ENCODE results near the gene SLC41A2. TPM values are rescaled to one million over a fixed set of nuclear protein-coding genes. Genes with fewer than 3 reads are reported as not detected.

SLC41A2 gene
- polyA plus RNA-seq, 2 of the 4 experiments (the other 2 are of a cell fraction), result 14.6 to 14.8 TPM

- FAIRE-seq (no peak), ATAC-seq (peak; percentile 30 to 72; a peak in 4 of 6 replicates), DNase-seq (ENCODE audit: low read depth in 1 of 2, low spot score in 1 of 2) (no peak)
- Histone ChIP-seq H3K4me2 (peak overlapping the region; percentile 25), H3K9me3 (no peaks in the 10 kb centered on the region), H3K27ac (no peak overlapping the region), H3K4me3 (no peak overlapping the region), H3K4me1 (peaks cover 9% of the 10 kb centered on the region)
- TF ChIP-seq RAD21 (conservative IDR thresholded peaks at IDR 0.05 in 1 of 2, IDR thresholded peaks at IDR 0.05 in 1 of 2) (no peak), HOXA7 (CRISPR knock-in tag; IDR thresholded peaks at IDR 0.05) (no peak), FOXS1 (CRISPR knock-in tag; IDR thresholded peaks at IDR 0.05) (no peak), HEYL (CRISPR knock-in tag; IDR thresholded peaks at IDR 0.05) (no peak), SMC3 (IDR thresholded peaks at IDR 0.05) (no peak), PHF8 (IDR thresholded peaks at IDR 0.05; ENCODE audit: borderline replicate concordance, low read depth) (no peak), E2F6 (IDR thresholded peaks at IDR 0.05; ENCODE audit: borderline replicate concordance, low read depth) (no peak), EP300 (IDR thresholded peaks at IDR 0.05) (no peak)
- WGBS (ENCODE audit: missing lambda C conversion rate), result 40% methylated on average over 4 of the region's 4 CpGs
- ChIA-PET CTCF (interaction anchor here (0.6 to 1.8 kb wide), 6 partner anchors 9 to 549 kb away, joined by 3 to 4 read pairs (median 3); partner anchors contain the start of gene SLC41A2), POLR2A (no interaction called here)
Observed at GRCh38 chr12:104930388-104931326, 27.4 kb downstream of the SLC41A2 start.

GRCh38 chr12:104929977-104930376 is 28.1 kb downstream of the SLC41A2 start:
- H3K4me2 ChIP-seq, result no peak overlapping the region
- POLR2A ChIA-PET, result no interaction called here
- 19% methylated on average over 2 of the region's 2 CpGs for WGBS (ENCODE audit: missing lambda C conversion rate)

More at GRCh38 chr12:104929977-104930376, 28.1 kb downstream of the SLC41A2 start:
- no peak overlapping the region for H3K4me3 ChIP-seq
- TF ChIP-seq REST (IDR thresholded peaks at IDR 0.05), result no peak
- no peak for TF ChIP-seq ESRRA (IDR thresholded peaks at IDR 0.05; ENCODE audit: borderline replicate concordance, low read length)
- no peak for TF ChIP-seq NR3C1 (IDR thresholded peaks at IDR 0.05)
- no peak for TF ChIP-seq RFX5 (IDR thresholded peaks at IDR 0.05)
- no peak for TF ChIP-seq SMC3 (IDR thresholded peaks at IDR 0.05)
- TF ChIP-seq NFE2L2 (conservative IDR thresholded peaks at IDR 0.05; ENCODE audit: low read length), result no peak
- TF ChIP-seq FOSB (CRISPR knock-in tag; IDR thresholded peaks at IDR 0.05), result no peak
- TF ChIP-seq FOXS1 (CRISPR knock-in tag; IDR thresholded peaks at IDR 0.05), result no peak
- TF ChIP-seq FOSL2 (IDR thresholded peaks at IDR 0.05), result no peak
- no peak for TF ChIP-seq FOSL2 (CRISPR knock-in tag; IDR thresholded peaks at IDR 0.05)
- TF ChIP-seq MAX (IDR thresholded peaks at IDR 0.05), result no peak
- TF ChIP-seq NPAS2 (CRISPR knock-in tag; IDR thresholded peaks at IDR 0.05; ENCODE audit: borderline replicate concordance), result no peak
- TF ChIP-seq BHLHE40 (IDR thresholded peaks at IDR 0.05; ENCODE audit: low read depth, low read length), result no peak
- no peak for TF ChIP-seq KDM1A (IDR thresholded peaks at IDR 0.05; ENCODE audit: low read depth)
- no peak for ATAC-seq
- no peak overlapping the region for H3K27ac ChIP-seq
- CTCF ChIA-PET, result interaction anchor here (1.1 to 1.5 kb wide), 2 partner anchors 9 to 28 kb away, joined by 3 read pairs; partner anchors contain the start of gene SLC41A2
- peaks cover 9% of the 10 kb centered on the region for H3K4me1 ChIP-seq
- no peaks in the 10 kb centered on the region for H3K9me3 ChIP-seq
- FAIRE-seq, result no peak
- DNase-seq (ENCODE audit: low read depth in 1 of 2, low spot score in 1 of 2), result no peak
